SK-N-MC (cell line): ENCODE data around the gene SMARCAD1.

Experiments used
- DNase-seq: peaks from one replicate; pipeline ENCODE4 v3.0.0-alpha.2; 2011; ENCODE audit warnings: low read depth, low spot score
- H3K27ac ChIP-seq: fragments of 200-600 bp; sonication (generic); 2 replicates; pipeline ENCODE4 v1.5.1; 2016; ENCODE audit warnings: mixed run types
- H3K36me3 ChIP-seq: fragments of 200-600 bp; sonication (generic); 2 replicates; pipeline ENCODE4 v1.6.1; 2017; ENCODE audit warnings: antibody characterized with exemption, low read length, mixed read lengths; ENCODE audit not compliant: insufficient read depth
- H3K4me3 ChIP-seq: fragments of 200-600 bp; sonication (generic); 2 replicates; pipeline ENCODE4 v1.5.1; 2016
- H3K9ac ChIP-seq: fragments of 200-600 bp; sonication (generic); 2 replicates; pipeline ENCODE4 v1.8.0; 2017; ENCODE audit warnings: mixed run types, mixed read lengths; ENCODE audit not compliant: insufficient read length
- H3K9me3 ChIP-seq: fragments of 200-600 bp; sonication (generic); 2 replicates; pipeline ENCODE4 v1.6.1; 2017; ENCODE audit warnings: low read depth, mild to moderate bottlenecking, antibody characterized with exemption, low read length, moderate library complexity, mixed read lengths
- EZH2 ChIP-seq: fragments of 200-600 bp; sonication (generic); IDR thresholded peaks from one replicate; pipeline ENCODE4 v1.6.1; 2017; ENCODE audit warnings: antibody characterized with exemption
- FOXP2 ChIP-seq: optimal IDR thresholded peaks from 2 replicates; pipeline ENCODE3; 2011; ENCODE audit warnings: mild to moderate bottlenecking, moderate library complexity; ENCODE audit not compliant: insufficient read depth; ENCODE audit errors: extremely low read length, control extremely low read depth
- POLR2AphosphoS5 ChIP-seq: IDR thresholded peaks from 2 replicates; pipeline ENCODE4 v1.6.1; 2012; ENCODE audit warnings: mild to moderate bottlenecking, low read depth, low read length, borderline replicate concordance

SMARCAD1 gene

DNA sequence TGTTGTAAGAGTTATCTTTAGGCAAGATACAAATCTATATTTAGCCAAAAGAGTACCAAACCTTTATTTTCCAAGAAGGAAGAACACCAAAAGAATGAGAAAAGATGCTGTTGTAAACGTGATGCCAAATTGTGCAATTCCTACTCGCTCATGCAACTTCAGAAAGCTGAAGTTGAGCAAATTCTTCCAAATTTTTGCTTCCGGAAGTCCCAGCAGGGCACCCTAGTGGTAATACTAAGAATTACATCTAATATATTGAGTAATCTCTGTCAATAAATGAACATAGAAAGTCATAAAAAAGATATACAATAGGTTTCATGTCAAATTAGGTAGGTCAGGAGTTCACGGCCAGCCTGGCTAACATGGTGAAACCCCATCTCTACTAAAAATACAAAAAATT lies 36.0 kb upstream of the SMARCAD1 start:
- TF ChIP-seq POLR2AphosphoS5 (no peak), EZH2 (no peak)
- Histone ChIP-seq H3K27ac (no peak overlapping the region), H3K9me3 (no peaks in the 10 kb centered on the region), H3K4me3 (no peak overlapping the region), H3K36me3 (no peaks in the 10 kb centered on the region), H3K9ac (no peak overlapping the region)
- no peak for DNase-seq

DNA sequence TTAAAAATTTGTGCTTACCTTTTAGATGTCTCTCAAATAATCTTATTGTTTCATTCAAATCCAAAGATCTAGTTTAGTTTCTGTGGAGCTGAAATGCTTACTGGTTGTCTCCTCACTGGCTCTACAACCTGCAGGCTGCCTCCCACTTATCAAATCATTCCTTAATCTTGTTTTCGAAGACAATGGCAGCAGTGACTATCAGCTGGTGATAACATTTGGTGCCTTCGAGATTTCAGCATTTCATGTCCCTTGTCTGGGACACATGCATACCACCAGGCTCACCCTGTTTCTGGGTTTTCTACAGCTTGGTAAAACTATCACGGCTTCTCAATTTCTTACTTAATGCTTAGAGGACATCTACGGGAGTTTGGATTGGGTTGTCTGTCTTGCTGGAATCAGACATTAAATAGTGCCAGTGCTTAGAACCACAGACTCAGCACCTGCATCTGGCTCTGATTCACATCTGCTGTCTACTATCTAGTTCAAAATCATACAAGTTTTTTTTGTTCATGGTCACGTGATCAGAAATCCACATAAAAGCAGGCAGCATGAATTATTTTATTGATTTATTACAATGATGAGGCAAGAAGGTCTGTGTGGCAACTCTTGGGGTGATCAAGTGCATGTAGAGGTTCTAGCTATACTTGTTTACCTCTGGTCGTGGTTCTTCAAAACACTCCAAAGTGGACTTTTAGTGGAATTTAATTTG lies 32.0 kb upstream of the SMARCAD1 start:
- DNase-seq, result no peak

DNA sequence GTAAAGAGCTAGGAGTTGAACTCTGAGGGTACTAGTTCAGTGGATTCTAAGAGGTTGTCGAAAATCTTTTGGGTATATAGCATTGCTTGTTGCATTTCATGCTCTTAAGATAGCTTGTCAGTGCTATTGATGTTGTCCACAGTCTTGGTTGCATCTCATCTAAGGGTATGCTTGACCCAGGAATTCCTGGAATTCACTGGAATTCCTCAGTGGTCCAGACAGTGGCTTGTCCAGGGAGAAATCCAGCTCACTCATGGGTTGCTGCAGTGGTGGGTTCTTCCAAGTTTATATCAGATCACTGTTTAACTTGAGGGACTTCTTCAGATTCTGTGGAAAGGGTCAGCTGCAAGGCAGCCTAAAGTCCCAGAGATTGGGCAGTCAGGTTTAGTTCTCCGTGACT lies 29.8 kb upstream of the SMARCAD1 start:
- no peak for DNase-seq
- Histone ChIP-seq H3K9ac (no peak overlapping the region), H3K36me3 (no peaks in the 10 kb centered on the region), H3K27ac (no peak overlapping the region), H3K4me3 (no peak overlapping the region), H3K9me3 (no peaks in the 10 kb centered on the region)
- TF ChIP-seq EZH2 (no peak), FOXP2 (no peak), POLR2AphosphoS5 (no peak)

More for the DNA sequence above, 32.0 kb upstream of the SMARCAD1 start:
- no peak overlapping the region for H3K27ac ChIP-seq
- no peaks in the 10 kb centered on the region for H3K36me3 ChIP-seq
- no peak overlapping the region for H3K4me3 ChIP-seq
- no peaks in the 10 kb centered on the region for H3K9me3 ChIP-seq
- H3K9ac ChIP-seq, result no peak overlapping the region
- TF ChIP-seq FOXP2 (no peak), POLR2AphosphoS5 (no peak), EZH2 (no peak)

DNA sequence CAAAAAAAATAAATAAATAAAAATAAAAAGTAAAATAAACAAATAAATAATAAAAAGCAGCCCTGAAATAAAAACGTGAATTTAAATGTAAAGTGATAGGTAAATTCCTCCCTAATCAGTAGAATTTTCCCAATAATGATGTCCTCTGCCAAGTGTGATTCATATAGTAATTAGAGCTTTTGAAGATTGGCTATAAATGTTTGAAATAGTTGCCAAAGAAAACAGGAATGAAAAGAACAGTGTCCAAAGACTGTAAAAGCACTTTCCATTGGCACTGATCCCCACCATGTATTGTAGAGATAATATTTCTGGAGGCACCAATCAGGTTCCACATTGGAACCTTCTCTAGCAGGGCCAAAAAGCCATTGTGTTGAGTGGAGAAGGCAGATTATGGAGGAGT lies 25.9 kb upstream of the SMARCAD1 start:
- Histone ChIP-seq H3K9ac (no peak overlapping the region), H3K36me3 (no peaks in the 10 kb centered on the region), H3K4me3 (no peak overlapping the region), H3K9me3 (no peaks in the 10 kb centered on the region), H3K27ac (no peak overlapping the region)
- no peak for DNase-seq
- TF ChIP-seq POLR2AphosphoS5 (no peak), FOXP2 (no peak), EZH2 (no peak)

DNA sequence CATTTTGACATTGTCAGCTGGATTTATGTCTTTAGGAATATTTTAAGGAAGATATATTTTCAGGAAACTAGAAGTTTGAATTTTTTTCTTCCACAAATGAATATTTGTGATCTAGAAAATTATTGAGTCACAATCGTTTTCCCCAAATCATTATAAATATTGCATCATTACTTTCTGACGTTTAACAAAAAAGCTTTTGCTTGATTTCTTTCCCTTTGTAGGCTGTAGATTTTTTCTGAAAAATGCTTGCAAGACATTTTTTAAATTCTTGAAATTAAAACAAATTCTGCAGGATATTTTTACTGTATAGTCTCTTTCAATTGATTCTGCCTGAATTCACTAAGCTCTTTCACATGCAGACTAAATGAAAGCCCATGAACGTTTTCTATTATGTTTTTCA lies 4.9 kb upstream of the SMARCAD1 start:
- Histone ChIP-seq H3K9ac (no peak overlapping the region), H3K9me3 (0 out of 2 replicates have a peak, but pooled peaks cover 4% of the 10 kb centered on the region), H3K36me3 (no peaks in the 10 kb centered on the region), H3K4me3 (no peak overlapping the region), H3K27ac (no peak overlapping the region)
- TF ChIP-seq EZH2 (no peak), FOXP2 (no peak)
- no peak for DNase-seq

- peak overlapping the region; percentile 99 for H3K4me3 ChIP-seq
- peaks cover 45% of the 10 kb centered on the region for H3K36me3 ChIP-seq
- no peak for DNase-seq
- peak overlapping the region; percentile 94; the same call in 1 of the 2 replicates for H3K27ac ChIP-seq
- peak overlapping the region; percentile 95 for H3K9ac ChIP-seq
- TF ChIP-seq EZH2, result no peak
- no peak for TF ChIP-seq FOXP2
- no peak for TF ChIP-seq POLR2AphosphoS5
- H3K9me3 ChIP-seq, result no peaks in the 10 kb centered on the region
These were observed 601 bp downstream of the SMARCAD1 start for GRCh38 chr4:94208266-94208665.

DNA sequence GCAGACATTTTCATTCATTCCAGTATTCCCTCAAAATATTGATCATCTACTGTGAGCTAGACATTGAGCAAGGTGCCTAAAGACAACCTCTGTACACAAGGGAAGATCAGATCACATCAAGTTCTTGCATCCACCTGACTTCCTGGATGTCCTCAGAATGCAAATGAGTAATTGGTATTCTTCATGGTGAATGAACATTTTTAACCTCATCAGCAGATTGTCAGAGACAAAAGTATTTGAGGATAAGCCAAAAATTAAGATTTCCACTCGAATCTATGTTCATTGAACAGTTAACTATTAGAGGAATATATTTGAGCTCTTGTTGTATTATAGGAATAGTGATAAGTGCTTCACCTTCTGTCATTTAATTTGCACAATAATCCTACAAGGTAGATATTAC lies 1.3 kb downstream of the SMARCAD1 start:
- TF ChIP-seq EZH2 (no peak), POLR2AphosphoS5 (no peak), FOXP2 (no peak)
- no peak for DNase-seq
- Histone ChIP-seq H3K9me3 (no peaks in the 10 kb centered on the region), H3K27ac (no peak overlapping the region), H3K9ac (peak overlapping the region; percentile 95), H3K4me3 (peak overlapping the region; percentile 99), H3K36me3 (peaks cover 51% of the 10 kb centered on the region)

DNA sequence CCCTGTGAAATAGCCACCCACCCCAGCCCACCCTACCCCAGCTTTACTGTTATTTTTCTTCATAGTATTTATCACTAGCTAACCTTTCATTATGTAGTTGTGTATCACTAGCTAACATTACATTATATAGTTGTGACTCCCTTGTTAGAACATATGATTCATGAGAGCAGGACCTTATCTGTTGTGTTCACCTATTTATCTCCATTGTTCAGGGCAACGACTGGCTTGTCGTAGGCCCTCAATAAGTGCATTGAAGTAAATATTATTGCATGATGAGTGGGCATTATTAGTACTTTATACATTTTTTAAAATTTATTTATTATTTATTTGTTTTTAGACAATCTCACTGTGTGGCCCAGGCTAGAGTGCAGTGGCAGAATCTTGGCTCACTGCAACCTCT lies 4.2 kb downstream of the SMARCAD1 start:
- DNase-seq, result no peak
- Histone ChIP-seq H3K36me3 (peaks cover 81% of the 10 kb centered on the region), H3K9ac (no peak overlapping the region), H3K9me3 (0 out of 2 replicates have a peak, but pooled peaks cover 2% of the 10 kb centered on the region), H3K4me3 (no peak overlapping the region), H3K27ac (no peak overlapping the region)
- no peak for TF ChIP-seq EZH2
- no peak for TF ChIP-seq POLR2AphosphoS5
- no peak for TF ChIP-seq FOXP2

- peaks cover 94% of the 10 kb centered on the region for H3K36me3 ChIP-seq
- H3K9ac ChIP-seq, result no peak overlapping the region
- no peak overlapping the region for H3K4me3 ChIP-seq
- no peak for DNase-seq
- no peak overlapping the region for H3K27ac ChIP-seq
- 0 out of 2 replicates have a peak, but pooled peaks cover 2% of the 10 kb centered on the region for H3K9me3 ChIP-seq
- TF ChIP-seq EZH2 (no peak), POLR2AphosphoS5 (no peak), FOXP2 (no peak)
These were observed 7.1 kb downstream of the SMARCAD1 start for GRCh38 chr4:94214703-94215319.
